DOHH2 (cell line): ENCODE results near the gene PIWIL4.

Experiments
- H3F3A ChIP-seq: fragments of 200-600 bp; sonication (generic), shearing (Covaris generic); 2 replicates; pipeline ENCODE4 v1.6.0; 2016; ENCODE audit warnings: antibody characterized with exemption, mild to moderate bottlenecking; ENCODE audit not compliant: control insufficient read depth, insufficient read depth
- H3K27ac ChIP-seq: fragments of 200-600 bp; sonication (generic); 2 replicates; pipeline ENCODE4 v1.5.1; 2014; ENCODE audit warnings: low read depth, mild to moderate bottlenecking, low read length, moderate library complexity
- H3K27me3 ChIP-seq: fragments of 200-600 bp; sonication (generic); 2 replicates; pipeline ENCODE4 v1.6.1; 2014; ENCODE audit warnings: mild to moderate bottlenecking, low read length, mixed read lengths; ENCODE audit not compliant: control insufficient read depth
- H3K36me3 ChIP-seq: fragments of 200-600 bp; sonication (generic); 2 replicates; pipeline ENCODE4 v1.6.1; 2014; ENCODE audit warnings: mild to moderate bottlenecking, low read length, moderate library complexity, mixed read lengths; ENCODE audit not compliant: control insufficient read depth
- H3K4me1 ChIP-seq: fragments of 200-600 bp; sonication (generic); 2 replicates; pipeline ENCODE4 v1.6.1; 2014; ENCODE audit warnings: mild to moderate bottlenecking, low read length, mixed read lengths; ENCODE audit not compliant: control insufficient read depth
- H3K4me2 ChIP-seq: fragments of 200-600 bp; sonication (generic); 2 replicates; pipeline ENCODE4 v1.6.0; 2014; ENCODE audit warnings: mild to moderate bottlenecking, low read length, moderate library complexity
- H3K4me3 ChIP-seq: fragments of 200-600 bp; sonication (generic); 2 replicates; pipeline ENCODE4 v1.5.1; 2014; ENCODE audit warnings: mild to moderate bottlenecking, low read length, mixed read lengths
- H3K79me2 ChIP-seq: fragments of 200-600 bp; sonication (generic); 2 replicates; pipeline ENCODE4 v1.6.1; 2014; ENCODE audit warnings: mild to moderate bottlenecking, low read length, mixed read lengths; ENCODE audit not compliant: control insufficient read depth
- H3K9me2 ChIP-seq: fragments of 200-600 bp; sonication (generic); replicated peaks from 2 replicates; pipeline ENCODE4 v1.6.1; 2014; ENCODE audit warnings: mild to moderate bottlenecking, low read length, mixed read lengths; ENCODE audit not compliant: control insufficient read depth
- H3K9me3 ChIP-seq: fragments of 200-600 bp; sonication (generic); 2 replicates; pipeline ENCODE4 v1.6.1; 2014; ENCODE audit warnings: antibody characterized with exemption, low read length, mixed read lengths; ENCODE audit not compliant: control insufficient read depth, insufficient read depth
- H4K20me1 ChIP-seq: fragments of 200-600 bp; sonication (generic); 2 replicates; pipeline ENCODE4 v1.6.0; 2014; ENCODE audit warnings: low read depth, mild to moderate bottlenecking, antibody characterized with exemption, low read length, moderate library complexity; ENCODE audit not compliant: control insufficient read depth, insufficient read depth
- CTCF ChIP-seq: fragments of 200-600 bp; sonication (generic); IDR thresholded peaks from one replicate; pipeline ENCODE4 v1.5.1; 2014; ENCODE audit warnings: antibody characterized with exemption, mild to moderate bottlenecking, low read depth, low read length; ENCODE audit not compliant: poor library complexity, severe bottlenecking
- EZH2phosphoT487 ChIP-seq: fragments of 200-600 bp; sonication (generic); IDR thresholded peaks from 2 replicates; pipeline ENCODE4 v1.6.1; 2017; ENCODE audit warnings: borderline replicate concordance, mild to moderate bottlenecking, antibody characterized with exemption, low read length, moderate library complexity, mixed read lengths

PIWIL4 gene

GRCh38 chr11:94545264-94546161 lies 21.7 kb upstream of the PIWIL4 start:
- Histone ChIP-seq H3K4me1 (peaks cover 24% of the 10 kb centered on the region), H3K79me2 (no peaks in the 10 kb centered on the region; the same call in 1 of the 2 replicates), H3K36me3 (no peaks in the 10 kb centered on the region), H3K27ac (no peak overlapping the region), H3K27me3 (no peaks in the 10 kb centered on the region), H3K9me3 (no peaks in the 10 kb centered on the region), H3F3A (no peaks in the 10 kb centered on the region), H4K20me1 (no peaks in the 10 kb centered on the region; the same call in 1 of the 2 replicates), H3K4me3 (no peak overlapping the region), H3K9me2 (no peaks in the 10 kb centered on the region), H3K4me2 (peak overlapping the region; percentile 28)
- TF ChIP-seq EZH2phosphoT487: no peak
- no peak for TF ChIP-seq CTCF

GRCh38 chr11:94546162-94546470 lies 21.1 kb upstream of the PIWIL4 start:
- Histone ChIP-seq H3K4me2 (peak overlapping the region; percentile 28; the same call in 1 of the 2 replicates), H3K9me3 (no peaks in the 10 kb centered on the region), H3K4me3 (no peak overlapping the region), H3K4me1 (peaks cover 24% of the 10 kb centered on the region), H3K36me3 (no peaks in the 10 kb centered on the region), H3F3A (no peaks in the 10 kb centered on the region), H3K79me2 (no peaks in the 10 kb centered on the region; the same call in 1 of the 2 replicates), H3K27me3 (no peaks in the 10 kb centered on the region), H3K9me2 (no peaks in the 10 kb centered on the region), H4K20me1 (no peaks in the 10 kb centered on the region; the same call in 1 of the 2 replicates), H3K27ac (no peak overlapping the region)
- no peak for TF ChIP-seq CTCF
- no peak for TF ChIP-seq EZH2phosphoT487

GRCh38 chr11:94546886-94547285 lies 20.3 kb upstream of the PIWIL4 start:
- no peaks in the 10 kb centered on the region for H3K9me2 ChIP-seq
- no peak overlapping the region for H3K27ac ChIP-seq
- H4K20me1 ChIP-seq: no peaks in the 10 kb centered on the region; the same call in 1 of the 2 replicates
- TF ChIP-seq CTCF: no peak
- TF ChIP-seq EZH2phosphoT487: no peak
- H3K36me3 ChIP-seq: no peaks in the 10 kb centered on the region
- H3K4me2 ChIP-seq: no peak overlapping the region; the same call in 1 of the 2 replicates
- H3K79me2 ChIP-seq: no peaks in the 10 kb centered on the region; the same call in 1 of the 2 replicates
- H3K4me3 ChIP-seq: no peak overlapping the region
- H3K4me1 ChIP-seq: peaks cover 24% of the 10 kb centered on the region
- no peaks in the 10 kb centered on the region for H3F3A ChIP-seq
- no peaks in the 10 kb centered on the region for H3K27me3 ChIP-seq
- H3K9me3 ChIP-seq: no peaks in the 10 kb centered on the region
